Inferior parietal cortex (tissue), 1 donor: ENCODE data around the gene CD99.

Experiments used
- DNase-seq: peaks from one replicate; pipeline ENCODE4 v3.0.0-alpha.2; 2016; ENCODE audit errors: extremely low spot score

Gene CD99

GRCh38 chrX:2698604-2699003 is 7.5 kb downstream of the CD99 start:
- no peak for DNase-seq

GRCh38 chrX:2699959-2700358 is 8.9 kb downstream of the CD99 start:
- no peak for DNase-seq

DNA sequence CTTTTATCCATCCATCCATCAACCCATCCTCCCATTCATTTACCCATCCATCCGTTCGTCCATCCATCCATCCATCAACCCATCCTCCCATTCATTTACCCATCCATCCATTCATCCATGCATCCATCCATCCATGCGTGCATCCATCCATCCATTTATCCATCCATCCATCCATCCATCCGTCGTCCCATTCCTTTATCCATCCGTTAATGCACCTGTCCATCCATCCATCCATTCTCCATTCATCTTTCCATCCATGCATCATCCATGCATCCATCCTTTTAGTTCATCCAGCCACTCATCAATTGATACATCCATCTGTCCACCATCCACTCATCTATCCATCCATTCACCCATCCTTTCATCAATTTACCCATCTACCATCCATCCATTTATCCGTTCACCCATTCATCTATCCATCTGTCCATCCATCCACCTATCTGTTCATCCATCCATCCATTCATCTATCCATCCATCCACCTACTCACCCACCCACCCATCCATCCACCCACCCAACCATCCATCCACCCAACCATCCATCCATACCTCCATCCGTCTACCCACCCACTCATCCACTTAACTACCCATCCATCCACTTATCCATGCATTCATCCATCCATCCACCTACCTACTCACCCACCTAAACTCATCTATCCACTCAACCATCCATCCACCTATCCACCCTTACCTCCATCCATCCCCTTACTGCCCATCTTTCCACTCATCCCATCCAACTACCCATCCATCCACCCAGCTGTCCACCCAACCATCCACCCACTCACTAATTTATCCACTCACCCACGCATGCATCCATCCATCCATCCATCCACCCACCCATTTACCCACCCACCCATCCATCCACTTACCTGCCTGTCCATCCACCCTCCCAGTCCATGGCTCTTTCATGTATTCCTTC is 9.6 kb downstream of the CD99 start:
- no peak for DNase-seq

DNA sequence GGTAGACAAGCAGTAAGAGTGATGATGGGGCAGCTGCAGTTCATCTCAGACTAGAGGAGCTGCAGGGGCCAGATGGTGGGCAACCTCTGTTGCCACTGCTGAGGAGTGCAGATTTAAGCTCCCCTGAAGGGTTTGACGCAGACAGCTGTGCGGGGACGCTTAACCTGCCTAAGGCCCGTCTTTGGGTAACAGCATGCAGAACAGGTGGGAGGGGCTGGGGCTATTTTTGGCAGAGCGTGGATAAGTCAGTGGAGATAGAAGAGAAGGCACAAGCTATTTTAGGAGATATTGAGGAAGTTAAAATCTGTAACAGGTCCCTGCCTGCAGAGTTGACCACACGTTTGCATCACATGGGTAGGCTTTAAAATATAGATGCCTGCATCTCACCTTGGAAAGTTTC is 10.5 kb downstream of the CD99 start:
- no peak for DNase-seq

GRCh38 chrX:2703991-2704369 is 12.9 kb downstream of the CD99 start:
- DNase-seq: no peak

- DNase-seq: no peak
Observed at GRCh38 chrX:2705046-2705832, 14.1 kb downstream of the CD99 start.

DNA sequence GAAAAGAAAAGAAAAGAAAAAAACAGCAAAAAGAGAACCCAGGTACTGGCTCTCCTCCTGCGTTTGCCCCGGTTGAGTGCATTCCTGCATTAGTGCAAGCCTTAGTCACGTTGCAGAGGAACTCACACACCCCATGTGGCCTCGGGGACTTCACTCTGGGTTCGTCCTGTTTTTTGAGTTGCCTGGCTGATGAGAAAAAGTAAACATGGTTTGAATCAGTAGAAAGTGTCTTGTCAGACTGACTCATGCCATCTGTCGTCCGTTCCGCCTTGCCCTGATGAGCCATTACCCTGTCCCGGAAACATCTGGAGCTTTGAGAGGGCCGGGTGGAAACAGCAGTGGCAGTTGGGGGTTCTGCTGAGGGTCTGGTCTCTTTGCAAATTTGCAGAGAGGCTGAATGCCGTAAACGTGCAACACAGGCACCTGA is 16.3 kb downstream of the CD99 start:
- DNase-seq: no peak

DNA sequence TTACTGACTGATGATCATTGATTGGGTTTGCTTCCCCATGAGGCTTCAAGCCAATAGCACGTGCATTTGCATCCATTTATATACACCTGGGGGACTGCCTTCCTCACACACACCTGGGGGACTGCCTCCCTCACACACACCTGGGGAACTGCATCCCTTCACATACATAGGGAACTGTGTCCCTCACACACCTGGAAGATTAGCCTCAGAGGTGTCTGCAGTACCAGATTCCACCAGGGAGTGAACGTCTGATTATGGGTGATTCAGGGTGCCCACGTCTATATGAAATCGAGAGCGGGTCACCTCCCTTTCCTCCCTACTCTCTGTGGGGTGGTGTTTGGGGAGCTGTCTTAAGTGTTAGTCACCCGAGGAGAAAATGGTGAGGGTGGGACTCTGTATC is 16.9 kb downstream of the CD99 start:
- no peak for DNase-seq

DNA sequence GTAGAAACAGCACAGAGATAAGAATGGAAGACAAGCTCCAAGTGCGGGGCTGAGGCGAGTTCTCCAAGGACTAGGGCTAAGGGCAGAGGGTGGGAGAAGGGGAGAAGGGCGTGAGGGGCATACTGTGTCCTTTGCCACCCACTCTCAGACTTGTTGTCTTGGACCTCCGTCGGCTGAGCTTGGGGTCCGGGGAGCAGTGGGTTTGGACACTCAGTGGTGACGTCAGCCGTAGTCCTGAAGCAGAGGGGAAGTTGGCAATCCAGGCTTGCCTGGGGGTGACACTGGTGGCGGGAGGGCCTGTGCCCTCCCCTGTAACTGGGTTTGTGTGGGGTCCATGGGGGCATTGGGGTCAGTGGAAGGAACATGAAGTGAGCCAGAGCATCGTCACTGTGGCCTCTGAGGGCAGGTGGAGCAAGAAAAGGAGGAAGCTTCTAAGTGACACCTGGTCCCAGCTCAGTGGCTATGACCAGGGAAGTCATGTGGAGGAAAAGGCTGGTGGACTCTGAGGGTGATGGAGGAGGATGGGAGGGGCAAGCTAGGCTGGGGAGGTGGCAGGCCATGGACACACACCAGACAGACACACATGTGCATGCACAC is 17.6 kb downstream of the CD99 start:
- no peak for DNase-seq

GRCh38 chrX:2709556-2709955 is 18.5 kb downstream of the CD99 start:
- no peak for DNase-seq

GRCh38 chrX:2710041-2710840 is 19.1 kb downstream of the CD99 start:
- no peak for DNase-seq

- DNase-seq: no peak
Observed at GRCh38 chrX:2711441-2711840, 20.3 kb downstream of the CD99 start.

DNA sequence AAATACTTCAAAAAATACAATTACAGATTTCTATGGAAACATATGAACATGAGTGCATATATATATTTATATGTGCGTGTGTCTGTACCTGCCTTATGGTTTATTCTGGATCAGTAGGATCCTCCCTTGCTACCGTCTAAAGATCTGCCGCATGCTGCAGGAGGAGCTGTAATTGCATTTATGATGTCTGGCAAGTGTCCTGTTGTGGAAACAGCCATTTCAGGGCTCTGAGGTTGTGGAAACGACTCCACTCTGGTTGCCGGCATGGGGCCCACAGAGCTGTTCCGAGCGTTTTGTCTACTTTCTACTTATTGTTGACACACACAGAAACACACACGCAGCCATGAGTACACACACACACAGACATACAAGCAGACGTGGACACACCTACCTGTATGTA is 21.3 kb downstream of the CD99 start:
- DNase-seq: no peak

GRCh38 chrX:2712890-2713840 is 22.1 kb downstream of the CD99 start:
- DNase-seq: no peak

DNA sequence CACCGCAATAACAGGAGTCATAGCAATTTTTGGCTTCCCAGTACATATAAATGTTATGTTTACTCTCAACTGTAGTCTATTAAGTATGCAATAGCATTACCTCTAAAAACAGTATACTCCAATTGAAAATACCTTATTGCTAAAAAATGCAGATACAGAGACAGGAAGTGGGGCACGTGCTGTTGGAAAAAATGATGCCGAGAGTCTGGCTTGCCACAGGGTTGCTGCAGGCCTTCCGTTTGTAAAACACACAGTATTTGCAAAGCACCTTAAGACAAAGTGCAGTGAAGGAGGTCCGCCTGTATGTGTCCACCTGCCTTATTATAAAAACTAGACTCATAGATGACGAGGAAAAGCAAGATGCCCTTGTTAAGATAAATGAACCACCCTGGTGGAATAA is 23.5 kb downstream of the CD99 start:
- DNase-seq: no peak

- DNase-seq: no peak
Observed at GRCh38 chrX:2715066-2715600, 24.0 kb downstream of the CD99 start.

- DNase-seq: no peak
Observed at GRCh38 chrX:2717312-2717711, 26.2 kb downstream of the CD99 start.

- no peak for DNase-seq
Observed at GRCh38 chrX:2718821-2719220, 27.7 kb downstream of the CD99 start.

- no peak for DNase-seq
Observed at GRCh38 chrX:2719774-2720447, 28.8 kb downstream of the CD99 start.
